Tracheal epithelial cell (primary cell): ENCODE measurements around the gene ZNF330. TPM values are rescaled to one million over a fixed set of nuclear protein-coding genes. Genes with fewer than 3 reads are reported as not detected.

Source experiments
- total RNA-seq: library from RNA; depleted of rRNA; stranded (reverse); fragments of >200 nt; gene quantifications from 2 replicates; pipeline ENCODE4 v1.2.1, GENCODE V29; 2014

Gene ZNF330
- 25.1 and 41.3 TPM in 2 replicates for total RNA-seq

DNA sequence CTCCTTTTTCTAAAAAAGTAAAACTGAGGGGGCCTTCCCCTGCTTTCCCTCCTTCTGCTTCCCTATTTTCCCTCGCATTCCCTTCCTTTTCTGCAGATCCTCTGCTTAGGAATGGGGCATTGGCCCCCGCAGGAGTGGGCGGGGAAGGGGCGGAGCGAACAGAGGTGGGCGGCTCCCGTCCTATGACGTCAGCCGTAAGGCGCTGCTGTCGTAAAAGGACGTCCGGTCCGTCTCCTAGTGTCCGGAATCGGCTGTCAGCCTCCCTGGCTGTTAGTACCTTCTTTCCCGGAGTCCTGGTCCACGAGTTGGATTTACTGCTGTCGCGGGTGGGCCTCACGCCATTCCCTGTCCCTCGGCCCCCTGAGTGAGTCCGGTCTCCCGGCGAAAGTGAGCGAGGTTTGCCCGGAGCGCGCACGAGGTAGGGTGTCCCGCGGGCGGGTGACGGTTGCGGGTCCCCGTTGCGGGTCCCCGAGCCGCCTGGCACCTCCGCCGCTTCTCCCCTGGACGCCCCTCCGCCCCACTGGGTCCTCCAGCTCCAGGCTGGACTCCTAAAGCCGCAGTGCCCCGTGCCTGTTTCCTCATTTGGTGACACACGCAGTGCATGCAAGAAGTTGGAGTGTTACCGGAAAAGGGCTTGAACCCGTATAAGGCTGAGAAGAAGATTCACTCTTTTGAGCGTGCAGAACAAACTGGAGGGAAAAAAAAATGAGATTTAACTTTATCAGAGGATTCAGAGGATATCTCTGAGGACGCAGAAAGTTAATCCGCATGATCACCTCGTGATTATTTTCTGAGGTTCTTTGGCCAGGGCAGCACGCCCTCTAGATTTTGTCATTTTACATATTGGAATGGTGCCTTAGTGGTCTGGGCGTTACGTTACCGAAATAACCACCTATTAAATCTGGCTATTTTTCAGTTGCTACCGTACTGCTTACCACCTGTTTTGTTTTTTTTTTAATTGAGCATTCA lies at the start of gene ZNF330:
TSS of gene ZNF330 (plus strand) at position 205 of the 969 bp plus-strand sequence. CDS start 1,477 bp downstream, outside the sequence.

Other genes starting within 250 kb of the ZNF330 start
- 0.21 and 0.24 TPM in 2 replicates for gene RNF150, start 87.4 kb upstream of the ZNF330 start, total RNA-seq